A673 (cell line): ENCODE data around the gene CHIA. TPM values are rescaled to one million over a fixed set of nuclear protein-coding genes. Genes with fewer than 3 reads are reported as not detected.

Source experiments
- BruUV-seq: library from RNA; stranded (reverse); fragments of 400-500 nt; replicated peaks from 2 replicates; lab custom pipeline; 2021; lab: Mats Ljungman, UMichigan
- CTCF ChIA-PET: fragments of 300-600 bp; sonication (Branson Sonifier 250); formaldehyde crosslinking; loops from one replicate; lab custom pipeline; 2022; ENCODE audit warnings: antibody characterized with exemption; lab: Charles Lee
- POLR2A ChIA-PET: fragments of 300-600 bp; sonication (Branson Sonifier 250); formaldehyde crosslinking; loops from one replicate; lab custom pipeline; 2022; ENCODE audit warnings: antibody characterized with exemption; ENCODE audit not compliant: low non-redundant PET; lab: Charles Lee
- DNase-seq: peaks from one replicate; pipeline ENCODE4 v3.0.0-alpha.2; 2015; ENCODE audit warnings: low spot score
- H3K27ac ChIP-seq: fragments of 200-600 bp; sonication (generic); 2 replicates; pipeline ENCODE4 v1.5.1; 2016; ENCODE audit warnings: mixed run types, low read depth, mild to moderate bottlenecking, mixed read lengths, antibody characterized with exemption, low read length; ENCODE audit not compliant: poor library complexity, severe bottlenecking
- H3K27me3 ChIP-seq: fragments of 200-600 bp; sonication (generic); replicated peaks from 2 replicates; pipeline ENCODE4 v1.6.1; 2017; ENCODE audit warnings: mixed run types, low read depth, mild to moderate bottlenecking, mixed read lengths, antibody characterized with exemption, low read length; ENCODE audit not compliant: insufficient read depth, poor library complexity
- H3K36me3 ChIP-seq: fragments of 200-600 bp; sonication (generic); 2 replicates; pipeline ENCODE4 v1.6.1; 2016; ENCODE audit warnings: mixed run types, mild to moderate bottlenecking, mixed read lengths, antibody characterized with exemption, low read length; ENCODE audit not compliant: insufficient read depth, poor library complexity, severe bottlenecking
- H3K4me1 ChIP-seq: fragments of 200-600 bp; sonication (generic); 2 replicates; pipeline ENCODE4 v1.6.1; 2017; ENCODE audit warnings: mixed run types, mild to moderate bottlenecking, mixed read lengths, antibody characterized with exemption, low read length; ENCODE audit not compliant: insufficient read depth, poor library complexity, severe bottlenecking
- H3K4me3 ChIP-seq: fragments of 200-600 bp; sonication (generic); 2 replicates; pipeline ENCODE4 v1.5.1; 2016; ENCODE audit warnings: low read depth, mixed run types, mild to moderate bottlenecking, mixed read lengths, low read length; ENCODE audit not compliant: poor library complexity, severe bottlenecking
- H3K9me3 ChIP-seq: fragments of 200-600 bp; sonication (generic); 2 replicates; pipeline ENCODE4 v1.6.1; 2016; ENCODE audit warnings: mixed run types, low read depth, mild to moderate bottlenecking, mixed read lengths, antibody characterized with exemption, low read length; ENCODE audit not compliant: poor library complexity, severe bottlenecking
- CTCF ChIP-seq: fragments of 300-800, 200-600 bp; sonication (generic); conservative IDR thresholded peaks from 2 replicates; pipeline ENCODE4 v1.5.1; 2017; ENCODE audit warnings: low read depth, mild to moderate bottlenecking, antibody characterized with exemption, low read length, moderate library complexity, mixed read lengths
- EZH2 ChIP-seq: fragments of 200-600 bp; sonication (generic); IDR thresholded peaks from 2 replicates; pipeline ENCODE4 v1.6.1; 2017; ENCODE audit warnings: borderline replicate concordance, low read depth, mild to moderate bottlenecking, mixed read lengths, antibody characterized with exemption, low read length; ENCODE audit not compliant: poor library complexity, severe bottlenecking
- intact Hi-C: fragments of 100-400 bp; cut with micrococcal nuclease; formaldehyde crosslinking; loops from one replicate; pipeline ENCODE4 v1.10.0; 2022; ENCODE audit not compliant: unreplicated experiment
- total RNA-seq: library from RNA; stranded (reverse); gene quantifications from 2 replicates; pipeline ENCODE4 v1.2.3, GENCODE V29; 2021

Gene CHIA
- total RNA-seq, 1 experiment from 2014 or later, result not detected

DNA sequence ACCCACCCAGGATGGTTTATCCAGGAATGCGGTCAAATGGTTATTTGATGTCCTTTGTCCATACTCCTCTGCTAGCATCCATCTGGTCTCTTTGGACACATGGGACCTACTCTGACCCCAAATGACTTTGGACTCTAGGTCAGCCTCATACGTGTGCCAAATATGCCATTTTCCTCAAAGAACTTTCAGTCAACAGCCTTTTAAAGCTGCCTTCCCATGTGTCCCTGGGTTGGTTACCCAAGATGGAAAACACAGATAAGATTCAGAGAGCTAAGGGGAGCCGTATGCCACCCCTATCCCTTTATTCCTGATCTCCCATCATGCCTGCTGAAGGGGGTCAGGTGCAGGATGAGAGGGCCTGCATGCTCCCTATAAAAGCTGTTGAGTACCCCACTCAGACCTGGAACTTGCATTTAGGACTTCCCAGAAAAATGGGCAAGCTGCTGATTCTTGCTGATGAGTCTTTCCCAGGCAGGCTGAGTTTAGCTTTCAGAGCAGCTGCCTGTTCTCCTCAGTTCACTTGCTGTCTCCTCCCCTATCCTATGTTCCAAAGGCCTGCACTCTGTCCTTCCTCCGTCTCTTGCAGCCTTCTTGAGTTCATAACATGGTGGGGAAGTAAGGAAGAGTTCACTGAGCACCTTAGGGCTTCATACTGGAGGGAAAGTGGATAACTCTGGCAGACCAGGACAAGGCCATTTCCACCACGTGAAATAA, 43.4 kb upstream of the CHIA start:
- intact Hi-C loops, result no loop called here
- DNase-seq, result no peak
- POLR2A ChIA-PET, result no interaction called here
- Histone ChIP-seq H3K9me3 (no peaks in the 10 kb centered on the region), H3K27ac (no peak overlapping the region), H3K4me1 (no peaks in the 10 kb centered on the region), H3K27me3 (peaks cover 19% of the 10 kb centered on the region), H3K36me3 (no peaks in the 10 kb centered on the region), H3K4me3 (no peak overlapping the region)
- TF ChIP-seq EZH2 (no peak), CTCF (no peak)
- CTCF ChIA-PET, result no interaction called here
- BruUV-seq, result no TSS peak

DNA sequence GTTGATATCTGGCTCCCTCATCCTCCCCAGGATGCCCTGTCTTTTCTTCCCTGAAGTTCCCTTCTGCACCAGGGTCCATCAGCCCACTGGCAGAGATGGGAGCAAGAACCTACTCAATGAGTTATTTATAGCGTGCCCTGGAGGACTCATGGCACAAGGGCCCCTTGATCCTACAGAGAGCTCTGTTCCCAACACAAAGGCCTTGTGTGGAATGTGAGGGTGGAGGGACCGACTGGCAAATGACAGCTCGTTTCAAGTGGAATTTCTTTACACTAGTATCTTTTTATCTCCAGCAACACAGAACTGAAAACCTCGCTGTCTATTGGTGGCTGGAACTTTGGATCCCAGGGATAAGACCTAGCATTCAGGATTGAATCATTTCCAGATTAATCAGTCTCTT, 40.7 kb upstream of the CHIA start:
- intact Hi-C loops, result no loop called here
- TF ChIP-seq CTCF (no peak), EZH2 (no peak)

GRCh38 chr1:111251570-111251969, 39.1 kb upstream of the CHIA start:
- CTCF ChIA-PET, result no interaction called here
- Histone ChIP-seq H3K4me3 (no peak overlapping the region), H3K9me3 (no peaks in the 10 kb centered on the region), H3K4me1 (no peaks in the 10 kb centered on the region), H3K36me3 (no peaks in the 10 kb centered on the region), H3K27ac (no peak overlapping the region), H3K27me3 (peaks cover 51% of the 10 kb centered on the region)
- POLR2A ChIA-PET, result no interaction called here
- DNase-seq, result no peak
- no peak for TF ChIP-seq CTCF
- no peak for TF ChIP-seq EZH2
- no TSS peak for BruUV-seq
- intact Hi-C loops, result no loop called here

More for the DNA sequence above, 40.7 kb upstream of the CHIA start:
- Histone ChIP-seq H3K4me3 (no peak overlapping the region), H3K9me3 (no peaks in the 10 kb centered on the region), H3K4me1 (no peaks in the 10 kb centered on the region), H3K27me3 (peaks cover 39% of the 10 kb centered on the region), H3K27ac (no peak overlapping the region), H3K36me3 (no peaks in the 10 kb centered on the region)
- ChIA-PET POLR2A (no interaction called here), CTCF (no interaction called here)
- no TSS peak for BruUV-seq
- no peak for DNase-seq
